A673 (cell line): ENCODE data around the gene WDR75.

Experiments used
- CTCF ChIP-seq: fragments of 300-800, 200-600 bp; sonication (generic); conservative IDR thresholded peaks from 2 replicates; pipeline ENCODE4 v1.5.1; 2017; ENCODE audit warnings: low read depth, mild to moderate bottlenecking, antibody characterized with exemption, low read length, moderate library complexity, mixed read lengths
- EZH2 ChIP-seq: fragments of 200-600 bp; sonication (generic); IDR thresholded peaks from 2 replicates; pipeline ENCODE4 v1.6.1; 2017; ENCODE audit warnings: borderline replicate concordance, low read depth, mild to moderate bottlenecking, mixed read lengths, antibody characterized with exemption, low read length; ENCODE audit not compliant: poor library complexity, severe bottlenecking

DNA sequence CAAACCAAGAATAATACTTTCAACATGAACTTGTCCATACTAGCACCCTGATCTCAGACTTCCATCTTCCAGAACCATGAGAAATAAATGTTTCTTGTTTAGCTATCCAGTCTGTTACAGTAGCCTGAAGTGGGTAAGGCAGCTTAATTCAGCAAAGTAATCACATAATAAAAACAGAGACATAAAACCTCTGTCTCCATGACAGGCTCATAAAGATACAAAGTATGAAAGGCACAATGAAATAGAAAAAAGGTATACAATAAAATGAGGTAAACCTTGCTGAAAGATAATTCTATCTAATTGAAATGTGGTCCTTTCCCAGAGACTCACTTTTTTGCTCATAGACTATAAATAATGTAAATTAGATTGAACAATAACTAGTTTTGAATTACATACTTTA is 46.7 kb upstream of the WDR75 start:
- TF ChIP-seq CTCF (no peak), EZH2 (no peak)
